Hepatocyte (in vitro differentiated cells): ENCODE results near the gene GMPS.

ENCODE experiments used
- CTCF ChIP-seq: fragments of 200-600 bp; sonication (generic); IDR thresholded peaks from 2 replicates; pipeline ENCODE4 v1.5.1; 2016; ENCODE audit warnings: antibody characterized with exemption, mild to moderate bottlenecking; ENCODE audit not compliant: poor library complexity
- EZH2 ChIP-seq: fragments of 200-600 bp; sonication (generic); IDR thresholded peaks from 2 replicates; pipeline ENCODE4 v1.6.1; 2016; ENCODE audit warnings: antibody characterized with exemption, mild to moderate bottlenecking, borderline replicate concordance

- TF ChIP-seq CTCF = no peak
- TF ChIP-seq EZH2 = no peak
Measured at GRCh38 chr3:155956508-155957411, 86.3 kb downstream of the GMPS start.
